Prostate gland (tissue), 2 donors: ENCODE results near the gene TTC27. TPM values are rescaled to one million over a fixed set of nuclear protein-coding genes. Genes with fewer than 3 reads are reported as not detected.

Experiments
- DNase-seq: peaks from one replicate; pipeline ENCODE4 v3.0.0-alpha.2; 2019; ENCODE audit warnings: low spot score
- H3K27ac ChIP-seq, 2 donors: fragments of 200-600 bp; sonication (generic); 2 replicates each; pipeline ENCODE4 v1.5.1; 2017 to 2019
- H3K27me3 ChIP-seq: fragments of 200-600 bp; sonication (generic); replicated peaks from 2 replicates; pipeline ENCODE4 v1.5.1; 2019; ENCODE audit not compliant: insufficient read depth
- H3K36me3 ChIP-seq, 2 donors: fragments of 200-600 bp; sonication (generic); 1 replicate in 1 of 2; 2 replicates in 1 of 2; pipeline versions ENCODE4 v1.5.1 to v1.8.1; 2017 to 2019
- H3K4me1 ChIP-seq: fragments of 200-600 bp; sonication (generic); replicated peaks from 2 replicates; pipeline ENCODE4 v1.5.1; 2019
- H3K4me3 ChIP-seq, 2 donors: fragments of 200-600 bp; sonication (generic); 2 replicates each; pipeline ENCODE4 v1.5.1; 2017 to 2019
- H3K9me3 ChIP-seq: fragments of 200-600 bp; sonication (generic); 2 replicates; pipeline ENCODE4 v1.5.1; 2017
- CTCF ChIP-seq, 4 experiments: fragments of 200-600 bp in 2 of 4; fragments of 450-650 bp in 2 of 4; sonication (generic) in 2 of 4; IDR thresholded peaks; 1 replicate in 3 of 4; 2 replicates in 1 of 4; pipeline ENCODE4 v1.5.1; 2016 to 2019; ENCODE audit warnings: antibody characterized with exemption in 4 of 4, mild to moderate bottlenecking in 2 of 4, moderate library complexity in 2 of 4
- POLR2A ChIP-seq: fragments of 450-650 bp; IDR thresholded peaks from one replicate; pipeline ENCODE4 v1.6.1; 2016; ENCODE audit warnings: antibody characterized with exemption, mild to moderate bottlenecking
- POLR2AphosphoS5 ChIP-seq: sonication (generic); formaldehyde crosslinking; IDR thresholded peaks from one replicate; pipeline ENCODE4 v1.6.1; 2017; ENCODE audit warnings: antibody characterized with exemption
- WGBS: methylation state at CpG from one replicate; pipeline ENCODE4 v1.1.5; 2018; 5-methylcytosine and 5-hydroxymethylcytosine counted together
- intact Hi-C: fragments of 100-400 bp; cut with DNase I; formaldehyde crosslinking; loops from one replicate; pipeline ENCODE4 v1.14.2; 2022
- total RNA-seq, 2 donors: library from RNA; depleted of rRNA; stranded (reverse); fragments of >200 nt; gene quantifications; one replicate each; pipeline ENCODE4 v1.1.0, GENCODE V29; 2016

TTC27 gene
- total RNA-seq, 2 donors from 2014 or later, result 13.0 to 15.6 TPM

DNA sequence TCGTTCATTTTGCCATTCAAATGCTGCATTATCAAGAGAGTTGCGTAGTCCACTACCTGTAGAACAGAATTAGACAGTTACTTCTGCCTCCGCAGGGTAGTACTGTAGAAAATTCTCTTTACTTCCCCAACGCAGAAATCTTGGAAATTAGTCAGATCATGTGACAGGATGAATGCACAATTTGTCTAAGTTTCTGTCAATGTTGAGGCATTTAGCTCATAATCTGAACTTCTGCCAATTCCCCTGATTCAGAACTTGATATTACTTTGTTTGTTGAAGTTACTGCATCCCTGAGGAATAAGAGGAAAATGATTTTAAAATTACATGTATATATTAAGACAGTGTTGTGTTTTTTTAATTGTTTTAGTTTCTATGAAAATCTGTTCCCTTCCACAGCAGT is 83.4 kb downstream of the TTC27 start:
- no peak for DNase-seq
- intact Hi-C loops, result no loop called here
- no peaks in the 10 kb centered on the region for H3K27me3 ChIP-seq
- WGBS, result 67% methylated on average over 4 of the region's 4 CpGs
- peaks cover 4% of the 10 kb centered on the region for H3K4me1 ChIP-seq
- TF ChIP-seq POLR2AphosphoS5 (no peak), POLR2A (no peak), CTCF (IDR thresholded peaks at IDR 0.05) (no peak)
- no peaks in the 10 kb centered on the region for H3K36me3 ChIP-seq
- no peak overlapping the region for H3K4me3 ChIP-seq
- no peak overlapping the region for H3K27ac ChIP-seq
- H3K9me3 ChIP-seq, result no peaks in the 10 kb centered on the region

DNA sequence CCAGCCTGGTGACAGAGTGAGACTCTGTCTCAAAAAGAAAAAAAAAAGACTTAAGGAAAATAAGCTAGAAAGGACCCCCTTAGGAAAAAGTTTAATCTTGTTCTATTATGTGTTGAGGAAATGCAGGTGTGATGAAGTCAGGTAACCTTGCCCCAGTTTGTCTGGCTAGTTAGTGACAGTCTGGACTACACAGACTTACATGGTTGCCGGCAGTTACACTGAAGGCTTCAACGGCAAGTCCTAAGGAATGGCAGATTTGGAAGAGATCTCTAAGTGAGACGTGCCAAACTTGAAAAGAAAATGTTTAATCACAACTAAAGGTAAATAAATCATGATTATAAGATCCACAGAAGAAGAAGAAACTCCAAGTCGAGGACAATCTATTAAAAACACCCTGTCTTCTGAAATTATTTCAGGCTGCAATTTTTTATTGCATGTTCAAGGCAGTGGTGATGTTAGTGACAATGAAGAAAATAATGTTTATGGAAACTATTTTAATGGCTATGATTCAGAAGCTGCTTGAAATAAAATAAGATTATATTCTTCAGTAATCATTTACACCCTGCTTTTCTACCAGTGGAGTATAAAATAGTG is 84.2 kb downstream of the TTC27 start:
- Histone ChIP-seq H3K36me3 (no peaks in the 10 kb centered on the region), H3K27ac (no peak overlapping the region), H3K27me3 (no peaks in the 10 kb centered on the region), H3K4me3 (no peak overlapping the region), H3K9me3 (no peaks in the 10 kb centered on the region), H3K4me1 (peaks cover 4% of the 10 kb centered on the region)
- TF ChIP-seq POLR2A (no peak), POLR2AphosphoS5 (peak; percentile 18)
- DNase-seq, result no peak
- WGBS, result 6% methylated on average over 4 of the region's 4 CpGs
- intact Hi-C loops, result no loop called here

- H3K27ac ChIP-seq, result no peak overlapping the region
- WGBS, result 81% methylated on average over 2 of the region's 2 CpGs
- H3K4me1 ChIP-seq, result peaks cover 4% of the 10 kb centered on the region
- H3K36me3 ChIP-seq, result no peaks in the 10 kb centered on the region
- H3K9me3 ChIP-seq, result no peaks in the 10 kb centered on the region
- intact Hi-C loops, result no loop called here
- H3K27me3 ChIP-seq, result no peaks in the 10 kb centered on the region
- DNase-seq, result no peak
- no peak overlapping the region for H3K4me3 ChIP-seq
- TF ChIP-seq POLR2AphosphoS5 (no peak), CTCF (IDR thresholded peaks at IDR 0.05) (no peak), POLR2A (no peak)
Observed at GRCh38 chr2:32712870-32713269, 85.0 kb downstream of the TTC27 start.

DNA sequence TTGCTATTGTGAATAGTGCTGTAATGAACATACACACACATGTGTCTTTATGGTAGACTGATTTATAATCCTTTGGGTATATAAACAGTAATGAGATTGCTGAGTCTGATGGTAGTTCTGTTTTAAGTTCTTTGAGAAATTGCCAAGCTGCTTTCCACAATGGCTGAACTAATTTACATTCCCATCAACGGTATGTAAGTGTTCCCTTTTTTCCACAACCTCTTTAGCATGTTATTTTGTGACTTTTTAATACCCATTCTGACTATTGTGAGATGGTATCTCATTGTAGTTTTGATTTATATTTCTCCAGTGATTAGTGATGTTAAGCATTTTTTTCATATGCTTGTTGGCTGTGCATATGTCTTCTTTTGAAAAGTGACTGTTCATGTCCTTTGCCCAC is 86.7 kb downstream of the TTC27 start:
- WGBS, result 49% methylated on average over 1 of the region's 1 CpG
- intact Hi-C loops, result no loop called here
- H3K27ac ChIP-seq, result no peak overlapping the region

GRCh38 chr2:32715391-32715841 is 87.6 kb downstream of the TTC27 start:
- no peaks in the 10 kb centered on the region for H3K9me3 ChIP-seq
- no peaks in the 10 kb centered on the region for H3K36me3 ChIP-seq
- WGBS, result 63% methylated on average over 4 of the region's 4 CpGs
- H3K27ac ChIP-seq, result no peak overlapping the region
- H3K4me1 ChIP-seq, result peaks cover 4% of the 10 kb centered on the region
- no peak for DNase-seq
- intact Hi-C loops, result no loop called here
- no peak overlapping the region for H3K4me3 ChIP-seq
- TF ChIP-seq CTCF (IDR thresholded peaks at IDR 0.05) (no peak), POLR2AphosphoS5 (no peak), POLR2A (no peak)
- H3K27me3 ChIP-seq, result no peaks in the 10 kb centered on the region

More for the DNA sequence above, 86.7 kb downstream of the TTC27 start:
- DNase-seq, result no peak
- H3K9me3 ChIP-seq, result no peaks in the 10 kb centered on the region
- TF ChIP-seq POLR2A (no peak), CTCF (IDR thresholded peaks at IDR 0.05) (no peak), POLR2AphosphoS5 (no peak)
- H3K4me1 ChIP-seq, result peaks cover 4% of the 10 kb centered on the region
- H3K4me3 ChIP-seq, result no peak overlapping the region
- H3K27me3 ChIP-seq, result no peaks in the 10 kb centered on the region
- H3K36me3 ChIP-seq, result no peaks in the 10 kb centered on the region
